Choroid plexus epithelial cell (primary cell): ENCODE data around the gene PDGFC.

ENCODE experiments used
- DNase-seq: peaks from one replicate; pipeline ENCODE4 v3.0.0-alpha.2; 2010; ENCODE audit warnings: low read depth
- H3K4me3 ChIP-seq: 2 replicates; pipeline ENCODE4 v1.5.1; 2011; ENCODE audit warnings: low read depth, mild to moderate bottlenecking, control low read depth, low read length, moderate library complexity
- CTCF ChIP-seq: conservative IDR thresholded peaks from 2 replicates; pipeline ENCODE4 v1.5.1; 2011; ENCODE audit warnings: low read depth, mild to moderate bottlenecking, control low read depth, inconsistent platforms, low read length, moderate library complexity

The PDGFC gene

GRCh38 chr4:156924774-156925315 is 46.8 kb downstream of the PDGFC start:
- TF ChIP-seq CTCF = no peak
- DNase-seq = no peak
- H3K4me3 ChIP-seq = no peak overlapping the region

- no peak for DNase-seq
- TF ChIP-seq CTCF = no peak
- no peak overlapping the region for H3K4me3 ChIP-seq
Measured at GRCh38 chr4:156923525-156923924, 48.1 kb downstream of the PDGFC start.

GRCh38 chr4:156915221-156915620 is 56.4 kb downstream of the PDGFC start:
- no peak for TF ChIP-seq CTCF
- DNase-seq = no peak
- no peak overlapping the region for H3K4me3 ChIP-seq

GRCh38 chr4:156913234-156913633 is 58.4 kb downstream of the PDGFC start:
- DNase-seq = no peak
- no peak overlapping the region for H3K4me3 ChIP-seq
- TF ChIP-seq CTCF = no peak

GRCh38 chr4:156909010-156909409 is 62.6 kb downstream of the PDGFC start:
- no peak overlapping the region for H3K4me3 ChIP-seq
- TF ChIP-seq CTCF = no peak
- no peak for DNase-seq

GRCh38 chr4:156906325-156906724 is 65.3 kb downstream of the PDGFC start:
- no peak overlapping the region for H3K4me3 ChIP-seq
- no peak for TF ChIP-seq CTCF
- no peak for DNase-seq

GRCh38 chr4:156901871-156902270 is 69.7 kb downstream of the PDGFC start:
- no peak overlapping the region for H3K4me3 ChIP-seq
- peak; percentile 25 for DNase-seq
- TF ChIP-seq CTCF = no peak
